Esophagus muscularis mucosa (tissue), 4 donors: ENCODE data around the gene TMEM174. TPM values are rescaled to one million over a fixed set of nuclear protein-coding genes. Genes with fewer than 3 reads are reported as not detected.

Source experiments
- DNase-seq: peaks from one replicate; pipeline ENCODE4 v3.0.0-alpha.2; 2017; ENCODE audit errors: extremely low spot score
- H3K27ac ChIP-seq, 4 donors: fragments of 200-600 bp; sonication (generic); replicated peaks in 1 of 4; 1 replicate in 3 of 4; 2 replicates in 1 of 4; pipeline ENCODE4 v1.5.1; 2016 to 2019; ENCODE audit warnings: mild to moderate bottlenecking in 1 of 4
- H3K27me3 ChIP-seq, 4 donors: fragments of 200-600 bp; sonication (generic); one replicate each; pipeline versions ENCODE4 v1.5.1 to v1.6.0; 2016 to 2019
- H3K36me3 ChIP-seq, 4 donors: fragments of 200-600 bp; sonication (generic); one replicate each; pipeline ENCODE4 v1.5.1; 2016 to 2019
- H3K4me1 ChIP-seq, 4 donors: fragments of 200-600 bp; sonication (generic); one replicate each; pipeline ENCODE4 v1.5.1; 2016 to 2019
- H3K4me3 ChIP-seq, 4 donors: fragments of 200-600 bp; sonication (generic); 1 replicate in 2 of 4; 2 replicates in 2 of 4; pipeline ENCODE4 v1.5.1; 2016 to 2019; ENCODE audit warnings: mild to moderate bottlenecking in 4 of 4, moderate library complexity in 1 of 4
- H3K9me3 ChIP-seq, 4 donors: fragments of 200-600 bp; sonication (generic); 1 replicate in 3 of 4; 2 replicates in 1 of 4; pipeline ENCODE4 v1.5.1; 2016 to 2019
- EP300 ChIP-seq: sonication (generic); formaldehyde crosslinking; IDR thresholded peaks from one replicate; pipeline ENCODE4 v1.6.1; 2017; ENCODE audit warnings: antibody characterized with exemption
- POLR2A ChIP-seq: fragments of 450-650 bp; IDR thresholded peaks from one replicate; pipeline ENCODE4 v1.6.1; 2017; ENCODE audit warnings: antibody characterized with exemption, moderate library complexity, mild to moderate bottlenecking, low read depth
- POLR2AphosphoS5 ChIP-seq, 2 donors: sonication (generic); formaldehyde crosslinking; IDR thresholded peaks; one replicate each; pipeline ENCODE4 v1.6.1; 2017; ENCODE audit warnings: antibody characterized with exemption in 2 of 2
- WGBS: methylation state at CpG from one replicate; pipeline ENCODE4 v1.1.5; 2018; 5-methylcytosine and 5-hydroxymethylcytosine counted together
- intact Hi-C: fragments of 100-400 bp; cut with DNase I; formaldehyde crosslinking; loops from one replicate; pipeline ENCODE4 v1.15.1; 2023
- total RNA-seq, 4 donors: library from RNA; depleted of rRNA; stranded (reverse); fragments of >200 nt; gene quantifications; one replicate each; pipeline versions ENCODE4 v1.1.0 to v1.2.1, GENCODE V29; 2016
- TF ChIP-seq, protein P1 (sequence below), 3 experiments: fragments of 200-600 bp in 2 of 3; fragments of 450-650 bp in 1 of 3; sonication (generic) in 2 of 3; IDR thresholded peaks; one replicate each; pipeline ENCODE4 v1.5.1; 2017 to 2019; ENCODE audit warnings: antibody characterized with exemption in 3 of 3, mild to moderate bottlenecking in 2 of 3, moderate library complexity in 1 of 3

TMEM174 gene
- total RNA-seq, 4 donors from 2014 or later: not detected

DNA sequence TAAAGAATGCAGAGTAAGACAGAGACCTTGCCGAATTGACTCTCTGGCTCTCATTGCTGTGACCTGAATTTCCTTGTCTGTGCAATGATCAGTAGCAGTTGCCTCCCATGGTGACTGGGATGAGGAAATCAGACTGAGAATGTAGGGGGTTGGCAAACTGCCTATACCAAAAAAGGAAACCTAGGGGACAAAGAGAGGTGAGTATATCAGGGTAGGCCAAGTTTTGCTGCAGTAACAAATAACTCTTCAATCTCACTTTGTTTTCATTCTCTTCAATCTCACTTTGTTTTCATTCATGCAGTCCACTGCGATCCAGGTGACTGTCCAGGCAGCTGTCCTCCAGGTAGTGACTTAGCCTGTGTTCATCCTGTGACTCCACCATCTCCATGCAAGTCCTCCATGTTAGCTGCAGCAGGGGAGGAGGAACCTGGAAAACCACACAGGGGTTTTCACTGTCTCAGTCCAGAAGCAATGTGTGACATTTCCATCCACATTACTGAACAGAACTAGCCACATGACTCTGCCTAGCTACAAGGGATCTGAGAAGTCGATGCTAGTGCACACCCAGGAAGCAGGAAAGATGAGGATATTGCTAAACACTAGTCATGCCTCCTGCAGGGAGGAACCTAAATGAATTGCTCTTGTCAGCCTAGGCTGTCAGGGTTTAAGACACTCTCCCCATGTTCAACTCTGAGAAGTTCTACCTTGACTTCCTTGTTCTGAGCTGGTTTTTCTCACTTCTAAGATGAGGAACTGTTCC lies 26.0 kb downstream of the TMEM174 start:
- Histone ChIP-seq H3K4me1 (peaks cover 5 to 8% (median 7%) of the 10 kb centered on the region in 4 donors), H3K4me3 (no peak overlapping the region), H3K27me3 (peaks cover 0 to 20% (median 0%) of the 10 kb centered on the region in 4 donors), H3K27ac (no peak overlapping the region), H3K36me3 (no peaks in the 10 kb centered on the region), H3K9me3 (no peaks in the 10 kb centered on the region)
- WGBS: 86% methylated on average over 3 of the region's 3 CpGs
- DNase-seq: peak; percentile 34
- TF ChIP-seq EP300: no peak
- TF ChIP-seq POLR2A: no peak
- no peak for TF ChIP-seq POLR2AphosphoS5 (IDR thresholded peaks at IDR 0.05)
- TF ChIP-seq, protein P1, sequence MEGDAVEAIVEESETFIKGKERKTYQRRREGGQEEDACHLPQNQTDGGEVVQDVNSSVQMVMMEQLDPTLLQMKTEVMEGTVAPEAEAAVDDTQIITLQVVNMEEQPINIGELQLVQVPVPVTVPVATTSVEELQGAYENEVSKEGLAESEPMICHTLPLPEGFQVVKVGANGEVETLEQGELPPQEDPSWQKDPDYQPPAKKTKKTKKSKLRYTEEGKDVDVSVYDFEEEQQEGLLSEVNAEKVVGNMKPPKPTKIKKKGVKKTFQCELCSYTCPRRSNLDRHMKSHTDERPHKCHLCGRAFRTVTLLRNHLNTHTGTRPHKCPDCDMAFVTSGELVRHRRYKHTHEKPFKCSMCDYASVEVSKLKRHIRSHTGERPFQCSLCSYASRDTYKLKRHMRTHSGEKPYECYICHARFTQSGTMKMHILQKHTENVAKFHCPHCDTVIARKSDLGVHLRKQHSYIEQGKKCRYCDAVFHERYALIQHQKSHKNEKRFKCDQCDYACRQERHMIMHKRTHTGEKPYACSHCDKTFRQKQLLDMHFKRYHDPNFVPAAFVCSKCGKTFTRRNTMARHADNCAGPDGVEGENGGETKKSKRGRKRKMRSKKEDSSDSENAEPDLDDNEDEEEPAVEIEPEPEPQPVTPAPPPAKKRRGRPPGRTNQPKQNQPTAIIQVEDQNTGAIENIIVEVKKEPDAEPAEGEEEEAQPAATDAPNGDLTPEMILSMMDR (IDR thresholded peaks at IDR 0.05): no peak
- intact Hi-C loops: no loop called here

GRCh38 chr5:73199671-73200070 lies 26.7 kb downstream of the TMEM174 start:
- 68% methylated on average over 5 of the region's 5 CpGs for WGBS

DNA sequence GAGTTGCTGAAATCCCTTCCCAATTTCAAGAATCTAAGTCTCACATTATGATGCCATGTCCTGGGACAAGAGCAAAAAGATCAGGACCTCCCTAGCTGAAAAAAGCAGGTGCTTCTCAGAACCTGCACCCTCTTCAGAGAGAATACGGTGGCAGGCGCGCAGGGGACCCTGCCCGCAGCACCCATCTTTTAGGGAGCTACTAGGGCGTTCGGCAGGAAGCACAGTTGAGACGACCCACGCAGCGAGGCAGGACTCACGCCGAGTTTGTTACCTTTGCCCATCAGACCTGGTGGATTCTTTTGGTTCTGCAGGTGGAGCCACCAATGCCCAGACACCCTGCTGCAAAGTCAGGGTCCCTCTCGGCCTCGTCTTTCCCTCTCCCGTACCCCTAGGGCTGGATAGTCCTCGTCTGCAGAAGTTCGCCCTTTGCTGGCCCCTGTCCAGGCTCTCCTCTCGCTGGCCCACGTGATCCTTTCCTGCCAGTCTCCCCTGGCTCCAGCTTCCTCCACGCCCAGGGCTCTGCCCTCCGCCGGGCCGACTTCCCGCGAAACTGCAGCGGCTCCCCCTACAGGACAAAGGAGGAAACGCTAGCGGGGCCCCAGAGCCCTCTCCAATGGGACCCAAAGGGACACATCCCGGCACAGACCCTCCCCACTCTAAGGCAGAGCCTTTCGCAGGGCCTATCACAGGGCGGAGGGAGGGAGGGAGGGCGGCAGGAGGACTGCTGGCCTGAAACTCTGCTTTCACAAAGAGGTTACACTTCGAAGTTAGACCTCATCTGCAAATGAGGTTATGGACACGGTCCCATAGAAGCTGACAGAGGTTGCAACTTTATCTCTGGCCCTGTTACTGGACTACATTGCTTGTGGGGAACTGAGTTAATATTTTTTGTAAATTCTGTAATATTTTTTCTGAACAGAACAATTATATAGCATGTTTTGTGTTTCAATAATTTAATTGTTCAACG lies 28.8 kb downstream of the TMEM174 start:
- TF ChIP-seq, protein P1 (IDR thresholded peaks at IDR 0.05): peak; percentile 60 to 81 (median 67)
- TF ChIP-seq POLR2AphosphoS5 (IDR thresholded peaks at IDR 0.05): no peak
- intact Hi-C loops: loop anchor here (5.0 kb wide), 1 partner anchor 120 kb away; no protein-coding TSS in a partner anchor
- no peak overlapping the region for H3K4me3 ChIP-seq
- no peaks in the 10 kb centered on the region for H3K9me3 ChIP-seq
- H3K27me3 ChIP-seq: peaks cover 0 to 32% (median 0%) of the 10 kb centered on the region in 4 donors
- no peak overlapping the region for H3K27ac ChIP-seq
- H3K36me3 ChIP-seq: no peaks in the 10 kb centered on the region
- H3K4me1 ChIP-seq: peaks cover 5 to 8% (median 7%) of the 10 kb centered on the region in 4 donors
- WGBS: 29% methylated on average over 19 of the region's 34 CpGs
- peak; percentile 91 for DNase-seq

More at GRCh38 chr5:73199671-73200070, 26.7 kb downstream of the TMEM174 start:
- TF ChIP-seq POLR2AphosphoS5 (IDR thresholded peaks at IDR 0.05): no peak
- no peak for TF ChIP-seq EP300
- TF ChIP-seq, protein P1 (IDR thresholded peaks at IDR 0.05): no peak
- no peak for TF ChIP-seq POLR2A
- intact Hi-C loops: loop anchor here (5.0 kb wide), 1 partner anchor 117 kb away; no protein-coding TSS in a partner anchor
- Histone ChIP-seq H3K9me3 (no peaks in the 10 kb centered on the region), H3K36me3 (no peaks in the 10 kb centered on the region), H3K4me1 (peaks cover 5 to 8% (median 7%) of the 10 kb centered on the region in 4 donors), H3K4me3 (no peak overlapping the region), H3K27ac (no peak overlapping the region), H3K27me3 (peaks cover 0 to 14% (median 0%) of the 10 kb centered on the region in 4 donors)
- peak; percentile 72 for DNase-seq

DNA sequence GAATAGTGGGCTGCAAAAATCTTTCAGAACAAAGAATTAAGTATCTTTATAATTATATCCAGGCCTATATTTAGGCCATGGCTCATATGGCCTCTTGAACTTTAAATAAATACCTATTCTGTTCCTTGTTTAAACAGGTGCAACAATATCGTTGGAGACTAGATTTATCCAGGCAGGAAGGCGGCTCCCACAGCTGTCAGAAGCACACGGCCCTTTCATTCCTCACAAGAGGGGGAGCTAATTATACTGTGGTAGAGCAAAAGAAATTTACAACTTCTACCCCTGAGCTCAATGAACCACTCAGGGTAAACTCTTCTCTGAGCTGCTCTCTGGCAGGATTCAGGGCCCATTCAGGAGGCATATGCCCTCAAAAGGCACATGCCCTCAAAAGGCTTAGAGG lies 31.3 kb downstream of the TMEM174 start:
- Histone ChIP-seq H3K36me3 (no peaks in the 10 kb centered on the region), H3K4me1 (peaks cover 5 to 8% (median 7%) of the 10 kb centered on the region in 4 donors), H3K4me3 (no peak overlapping the region), H3K9me3 (peaks cover 0 to 9% (median 4%) of the 10 kb centered on the region in 4 donors), H3K27me3 (peaks cover 0 to 47% (median 5%) of the 10 kb centered on the region in 4 donors), H3K27ac (no peak overlapping the region)
- intact Hi-C loops: loop anchor here (5.0 kb wide), 1 partner anchor 122 kb away; no protein-coding TSS in a partner anchor
- DNase-seq: no peak
- TF ChIP-seq EP300: no peak
- no peak for TF ChIP-seq POLR2A
- no peak for TF ChIP-seq POLR2AphosphoS5 (IDR thresholded peaks at IDR 0.05)
- TF ChIP-seq, protein P1 (IDR thresholded peaks at IDR 0.05): no peak
- whole genome bisulfite sequencing: 83% methylated on average over 3 of the region's 3 CpGs
